DND-41 (cell line): ENCODE results near the gene ITGA6.

Experiments
- CTCF ChIP-seq: IDR thresholded peaks from 2 replicates; pipeline ENCODE4 v1.5.1; 2012; ENCODE audit warnings: borderline replicate concordance, low read length, moderate library complexity, mild to moderate bottlenecking; ENCODE audit not compliant: poor library complexity, severe bottlenecking; ENCODE audit errors: extremely low read depth
- EZH2 ChIP-seq: IDR thresholded peaks from 3 replicates; pipeline ENCODE4 v1.6.1; 2012; ENCODE audit warnings: borderline replicate concordance, low read depth, mild to moderate bottlenecking, moderate library complexity, low read length, inconsistent platforms; ENCODE audit not compliant: severe bottlenecking

- no peak for TF ChIP-seq CTCF
- TF ChIP-seq EZH2 = no peak
These were observed 10.3 kb downstream of the ITGA6 start for GRCh38 chr2:172437419-172438341.
